ENCODE results near the gene PARVB.

The PARVB gene

DNA sequence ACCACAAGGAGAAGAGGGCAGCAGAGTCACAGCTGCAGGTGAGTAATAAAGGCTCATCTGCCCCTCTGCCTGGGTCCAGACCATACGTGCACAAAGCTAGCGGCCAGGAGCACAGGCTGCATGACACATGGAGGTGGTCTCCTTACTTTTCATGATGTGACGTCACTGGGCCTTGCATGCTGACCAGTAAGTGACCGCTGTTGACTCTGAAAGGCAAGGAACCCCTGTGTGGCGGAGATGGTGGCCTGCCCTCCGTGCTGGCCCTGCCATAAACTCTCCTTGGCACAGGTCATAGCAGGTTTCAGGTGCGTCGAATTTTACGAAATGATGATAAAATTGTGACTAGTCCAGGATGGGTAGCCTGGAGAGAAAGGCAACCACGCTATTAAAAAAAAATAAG is 149.1 kb downstream of the PARVB start:
- no peak for TF ChIP-seq CTCF (IDR thresholded peaks at IDR 0.05)

DNA sequence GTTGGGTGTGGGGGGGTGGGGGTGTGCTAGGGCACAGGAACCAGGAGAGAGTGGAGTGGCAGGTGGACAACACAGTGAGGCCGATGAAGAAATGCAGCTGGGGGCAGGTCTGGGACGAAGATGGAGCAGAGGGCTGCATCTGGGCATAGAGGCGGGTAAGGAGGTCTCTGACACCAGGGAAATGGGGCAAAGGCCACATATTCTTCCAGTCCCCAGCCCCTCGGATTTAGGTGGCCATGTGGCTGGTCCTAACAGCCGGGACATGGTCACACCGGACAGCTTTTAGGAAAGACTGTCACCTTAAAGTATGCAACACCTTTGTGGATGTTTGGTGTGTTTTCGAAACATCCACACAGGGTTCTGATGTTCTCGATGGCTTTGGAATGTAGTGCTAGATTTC is 151.6 kb downstream of the PARVB start:
- TF ChIP-seq CTCF (IDR thresholded peaks at IDR 0.05) = no peak

DNA sequence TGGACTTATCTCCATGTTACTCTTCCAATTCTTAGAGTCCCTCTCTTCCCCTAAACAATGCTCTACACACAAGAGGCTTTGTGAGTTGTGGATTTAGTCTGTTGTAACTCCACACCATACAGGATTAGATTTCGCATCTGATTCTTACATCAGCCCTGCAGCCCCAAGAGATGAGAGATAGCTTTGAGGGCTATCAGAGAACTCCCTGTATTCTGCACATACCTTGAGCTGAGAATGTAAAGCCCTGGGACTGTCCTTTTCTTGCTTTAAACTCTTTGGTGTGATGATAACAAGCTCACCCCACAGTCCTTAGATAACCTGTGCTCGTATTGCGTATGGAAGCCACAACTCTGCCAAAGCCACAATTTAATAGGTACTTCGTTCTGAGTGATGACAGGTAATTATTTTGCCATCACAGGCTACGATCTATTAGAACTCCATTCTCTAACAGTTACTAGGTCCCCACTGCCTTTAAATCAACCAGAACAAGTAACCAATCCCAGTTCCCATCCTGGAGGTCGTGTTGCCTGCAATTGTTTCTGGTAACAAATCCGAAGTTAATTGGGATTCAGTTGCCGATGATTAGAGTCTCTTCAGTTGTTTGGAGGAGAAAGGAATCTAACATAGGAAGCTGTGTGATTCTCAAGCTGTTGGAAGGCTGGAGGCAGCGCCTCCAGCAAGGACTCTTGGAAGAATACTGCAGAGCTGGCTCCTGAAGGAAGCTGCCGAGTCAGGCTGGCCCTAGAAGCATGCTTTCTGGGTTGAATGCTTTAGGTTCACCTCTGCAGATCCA is 155.3 kb downstream of the PARVB start:
- TF ChIP-seq CTCF (IDR thresholded peaks at IDR 0.05) = no peak

- TF ChIP-seq CTCF (IDR thresholded peaks at IDR 0.05) = no peak
Measured at GRCh38 chr22:44179989-44180705, 156.0 kb downstream of the PARVB start.

GRCh38 chr22:44180706-44181032 is 156.6 kb downstream of the PARVB start, which contains the start of gene PARVG:
PARVG (plus strand) TSS chr22:44180925; CDS start chr22:44183330, 2,405 bp downstream.
- no peak for TF ChIP-seq CTCF (IDR thresholded peaks at IDR 0.05)

DNA sequence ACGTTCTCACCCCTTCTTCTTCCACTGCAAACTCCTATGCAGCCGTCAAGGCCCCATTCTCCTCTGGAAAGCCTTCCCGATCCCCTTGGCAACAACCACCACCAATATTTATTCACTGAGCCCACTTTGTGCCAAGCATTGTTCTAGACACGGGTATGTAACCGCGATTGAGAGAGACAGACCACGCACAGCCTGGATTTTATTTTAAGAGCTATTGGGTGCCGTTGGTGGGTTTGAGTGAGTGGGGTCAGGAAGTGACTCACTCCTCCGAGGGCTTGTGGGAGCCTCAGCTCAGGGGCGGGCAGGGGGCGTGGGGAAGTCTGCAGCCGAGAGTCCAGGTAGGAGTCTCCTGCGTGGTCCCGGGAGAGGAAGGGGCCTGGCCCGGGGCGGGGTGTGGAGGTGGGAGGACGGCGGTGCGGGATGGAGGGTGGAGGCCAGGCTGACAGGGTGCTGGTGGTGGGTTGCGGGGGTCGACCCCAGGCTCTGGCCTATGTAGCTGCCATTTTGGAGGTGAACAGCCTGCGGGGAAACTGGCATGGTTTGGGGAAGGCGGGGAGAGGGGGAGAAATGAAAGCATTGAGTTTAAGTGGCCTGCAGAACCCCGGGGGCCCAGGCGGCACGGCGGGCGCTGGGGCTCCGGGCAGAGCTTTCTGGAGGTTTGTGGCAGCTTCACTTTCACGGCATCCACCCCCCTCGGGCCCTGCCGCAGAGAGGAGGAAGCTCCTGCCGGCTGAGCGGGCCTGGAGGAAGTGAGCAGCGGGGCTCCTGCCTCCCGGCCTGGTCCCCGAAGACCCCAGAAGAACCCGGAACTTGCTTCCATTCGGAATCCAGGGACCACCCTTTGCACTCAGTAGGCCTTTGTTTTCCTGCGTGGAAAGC is 157.2 kb downstream of the PARVB start:
- no peak for TF ChIP-seq CTCF (IDR thresholded peaks at IDR 0.05)

GRCh38 chr22:44181912-44182587 is 157.9 kb downstream of the PARVB start:
- no peak for TF ChIP-seq CTCF (IDR thresholded peaks at IDR 0.05)
